HEK293 (cell line): Measurements from ENCODE around the gene C6orf47.

Experiments
- CTCF ChIA-PET: fragments of 350-600 bp; formaldehyde crosslinking; extraction: SDS; loops from one replicate; lab custom pipeline; 2021; ENCODE audit warnings: antibody characterized with exemption; lab: Yijun Ruan, JAX
- POLR2A ChIA-PET: fragments of 300-600 bp; formaldehyde crosslinking; extraction: SDS; loops from one replicate; lab custom pipeline; 2020; ENCODE audit warnings: antibody characterized with exemption, inconsistent platforms; lab: Yijun Ruan, JAX
- H3K27ac ChIP-seq: fragments of 200-500 bp; sonication (Bioruptor generic); 2 replicates; pipeline ENCODE4 v1.5.1; 2014; ENCODE audit warnings: low read depth, low read length, control low read depth, inconsistent platforms; ENCODE audit errors: extremely low read depth
- H3K36me3 ChIP-seq, 2 experiments: fragments of 200-500 bp in 1 of 2; sonication (Bioruptor generic) in 1 of 2; 1 replicate in 1 of 2; 2 replicates in 1 of 2; pipeline ENCODE4 v1.5.1; 2014 to 2017; ENCODE audit warnings: inconsistent platforms in 2 of 2, low read length in 2 of 2; ENCODE audit not compliant: control insufficient read depth in 2 of 2, insufficient read depth in 1 of 2
- H3K4me1 ChIP-seq: fragments of 200-500 bp; sonication (Bioruptor generic); 2 replicates; pipeline ENCODE4 v1.5.1; 2014; ENCODE audit warnings: mild to moderate bottlenecking, low read length, inconsistent platforms; ENCODE audit not compliant: control insufficient read depth, insufficient read depth
- H3K4me3 ChIP-seq: 2 replicates; pipeline ENCODE4 v1.5.1; 2011; ENCODE audit warnings: low read depth, mild to moderate bottlenecking, control low read depth, low read length, moderate library complexity
- H3K9me3 ChIP-seq: fragments of 200-500 bp; sonication (Bioruptor generic); 2 replicates; pipeline ENCODE4 v1.5.1; 2014; ENCODE audit warnings: low read depth, low read length, inconsistent platforms; ENCODE audit not compliant: control insufficient read depth, insufficient read depth
- ELK4 ChIP-seq: IDR thresholded peaks from 2 replicates; pipeline ENCODE4 v1.6.1; 2011; ENCODE audit warnings: mild to moderate bottlenecking, low read depth, low read length, borderline replicate concordance
- MYNN ChIP-seq: fragments of 450-650 bp; formaldehyde crosslinking; IDR thresholded peaks from 2 replicates; pipeline ENCODE4 v1.5.1; 2016; ENCODE audit warnings: missing biosample characterization, missing genetic modification characterization, borderline replicate concordance
- REST ChIP-seq: fragments of 450-650 bp; formaldehyde crosslinking; IDR thresholded peaks from 2 replicates; pipeline ENCODE4 v1.5.1; 2016; ENCODE audit warnings: missing biosample characterization, missing genetic modification characterization
- TSHZ1 ChIP-seq: fragments of 450-650 bp; formaldehyde crosslinking; IDR thresholded peaks from 2 replicates; pipeline ENCODE4 v1.5.1; 2016; ENCODE audit warnings: missing biosample characterization, missing genetic modification characterization, borderline replicate concordance
- YY2 ChIP-seq: fragments of 450-650 bp; formaldehyde crosslinking; IDR thresholded peaks from 2 replicates; pipeline ENCODE4 v1.5.1; 2016; ENCODE audit warnings: missing biosample characterization, missing genetic modification characterization
- ZBTB10 ChIP-seq: fragments of 450-650 bp; formaldehyde crosslinking; IDR thresholded peaks from 2 replicates; pipeline ENCODE4 v1.5.1; 2016; ENCODE audit warnings: missing biosample characterization, missing genetic modification characterization
- ZBTB44 ChIP-seq: fragments of 450-650 bp; IDR thresholded peaks from 2 replicates; pipeline ENCODE4 v1.5.1; 2018; ENCODE audit warnings: missing biosample characterization, mild to moderate bottlenecking, missing genetic modification characterization
- ZNF350 ChIP-seq: fragments of 450-650 bp; formaldehyde crosslinking; IDR thresholded peaks from 2 replicates; pipeline ENCODE4 v1.5.0; 2017; ENCODE audit warnings: missing biosample characterization, mild to moderate bottlenecking, missing genetic modification characterization
- ZNF398 ChIP-seq: fragments of 450-650 bp; formaldehyde crosslinking; IDR thresholded peaks from 2 replicates; pipeline ENCODE4 v1.5.1; 2017; ENCODE audit warnings: missing biosample characterization, missing genetic modification characterization
- ZNF449 ChIP-seq: fragments of 450-650 bp; formaldehyde crosslinking; IDR thresholded peaks from 2 replicates; pipeline ENCODE4 v1.5.1; 2017; ENCODE audit warnings: missing biosample characterization, mild to moderate bottlenecking, missing genetic modification characterization, moderate library complexity
- ZNF510 ChIP-seq: fragments of 450-650 bp; formaldehyde crosslinking; IDR thresholded peaks from 2 replicates; pipeline ENCODE4 v1.5.1; 2018; ENCODE audit warnings: mild to moderate bottlenecking, missing genetic modification characterization, missing biosample characterization; ENCODE audit not compliant: insufficient replicate concordance
- ZNF580 ChIP-seq: fragments of 450-650 bp; formaldehyde crosslinking; IDR thresholded peaks from 2 replicates; pipeline ENCODE4 v1.5.1; 2016; ENCODE audit warnings: missing biosample characterization, missing genetic modification characterization
- ZNF585B ChIP-seq: fragments of 450-650 bp; formaldehyde crosslinking; IDR thresholded peaks from 2 replicates; pipeline ENCODE4 v1.5.1; 2016; ENCODE audit warnings: missing biosample characterization, missing genetic modification characterization
- ZNF639 ChIP-seq: fragments of 450-650 bp; formaldehyde crosslinking; IDR thresholded peaks from 2 replicates; pipeline ENCODE4 v1.5.1; 2016; ENCODE audit warnings: missing biosample characterization, missing genetic modification characterization
- ZNF670 ChIP-seq: fragments of 450-650 bp; formaldehyde crosslinking; IDR thresholded peaks from 2 replicates; pipeline ENCODE4 v1.5.1; 2016; ENCODE audit warnings: missing biosample characterization, missing genetic modification characterization, low read depth
- ZNF792 ChIP-seq: fragments of 450-650 bp; formaldehyde crosslinking; IDR thresholded peaks from 2 replicates; pipeline ENCODE4 v1.5.1; 2016; ENCODE audit warnings: missing biosample characterization, missing genetic modification characterization
- ZSCAN30 ChIP-seq: fragments of 450-650 bp; IDR thresholded peaks from 2 replicates; pipeline ENCODE4 v1.5.1; 2018; ENCODE audit warnings: missing biosample characterization, mild to moderate bottlenecking, missing genetic modification characterization, moderate library complexity
- ZXDB ChIP-seq: fragments of 450-650 bp; formaldehyde crosslinking; IDR thresholded peaks from 2 replicates; pipeline ENCODE4 v1.5.1; 2016; ENCODE audit warnings: missing biosample characterization, missing genetic modification characterization

Gene C6orf47

GRCh38 chr6:31676322-31676903, 15.8 kb upstream of the C6orf47 start:
- Histone ChIP-seq H3K4me1 (no peaks in the 10 kb centered on the region; the same call in 1 of the 2 replicates), H3K9me3 (no peaks in the 10 kb centered on the region), H3K36me3 (peaks cover 13 to 23% of the 10 kb centered on the region in 2 experiments), H3K27ac (no peak overlapping the region), H3K4me3 (no peak overlapping the region)
- POLR2A ChIA-PET, result interaction anchor here (0.6 to 1.7 kb wide), 2 partner anchors 11 to 16 kb away, joined by 3 to 9 read pairs; partner anchors contain the start of genes C6orf47, CSNK2B and GPANK1
- CTCF ChIA-PET, result no interaction called here
- TF ChIP-seq ZNF510, result no peak
- TF ChIP-seq ZNF449 (tag by site-specific recombination), result no peak
- no peak for TF ChIP-seq REST
- no peak for TF ChIP-seq ZNF398 (tag by site-specific recombination)
- TF ChIP-seq ZNF792, result no peak
- no peak for TF ChIP-seq YY2 (tag by site-specific recombination)
- no peak for TF ChIP-seq ZNF350 (tag by site-specific recombination)
- TF ChIP-seq ZNF670 (tag by site-specific recombination), result no peak
- no peak for TF ChIP-seq ZBTB10 (tag by site-specific recombination)
- no peak for TF ChIP-seq ZBTB44
- no peak for TF ChIP-seq ZSCAN30 (tag by site-specific recombination)
- no peak for TF ChIP-seq ZNF639 (tag by site-specific recombination)
- no peak for TF ChIP-seq ELK4
- no peak for TF ChIP-seq ZNF580 (tag by site-specific recombination)
- TF ChIP-seq MYNN (tag by site-specific recombination), result no peak
- TF ChIP-seq ZNF585B (tag by site-specific recombination), result no peak
- TF ChIP-seq TSHZ1 (tag by site-specific recombination), result no peak
- TF ChIP-seq ZXDB (tag by site-specific recombination), result no peak
